GM12875 (cell line): Measurements from ENCODE around the gene GRK6.
A peak's percentile ranks its signal among the peaks of the same experiment; 100 is the strongest.

ENCODE experiments used
- H3K4me3 ChIP-seq: one replicate; pipeline ENCODE4 v1.5.1; 2011; ENCODE audit warnings: low read depth, low read length, control low read depth
- CTCF ChIP-seq: IDR thresholded peaks from 2 replicates; pipeline ENCODE4 v1.5.1; 2011; ENCODE audit warnings: low read depth, mild to moderate bottlenecking, control low read depth, inconsistent platforms, low read length, moderate library complexity, borderline replicate concordance; ENCODE audit not compliant: insufficient read depth

GRK6 gene

GRCh38 chr5:177489119-177489716 is 62.7 kb downstream of the GRK6 start:
- no peak overlapping the region for H3K4me3 ChIP-seq
- TF ChIP-seq CTCF: peak; percentile 20; the same call in 1 of the 2 replicates

GRCh38 chr5:177490311-177490991 is 64.0 kb downstream of the GRK6 start:
- no peak for TF ChIP-seq CTCF
- no peak overlapping the region for H3K4me3 ChIP-seq

- no peak for TF ChIP-seq CTCF
Observed at GRCh38 chr5:177490992-177491391, 64.5 kb downstream of the GRK6 start.

GRCh38 chr5:177491429-177491945 is 65.0 kb downstream of the GRK6 start:
- H3K4me3 ChIP-seq: no peak overlapping the region
- peak; percentile 78 for TF ChIP-seq CTCF

More at GRCh38 chr5:177490992-177491391, 64.5 kb downstream of the GRK6 start:
- no peak overlapping the region for H3K4me3 ChIP-seq

GRCh38 chr5:177491983-177492746 is 65.7 kb downstream of the GRK6 start:
- no peak overlapping the region for H3K4me3 ChIP-seq
- TF ChIP-seq CTCF: no peak
